Chondrocyte (in vitro differentiated cells): Measurements from ENCODE around the gene RABGAP1L. TPM values are rescaled to one million over a fixed set of nuclear protein-coding genes. Genes with fewer than 3 reads are reported as not detected.
"Not testable (repeated sequence)": the region's sequence is repeated elsewhere in the genome, so short reads cannot be mapped to it uniquely, and the experiment has no call there.

Experiments used
- DNase-seq: peaks from one replicate; pipeline ENCODE4 v3.0.0; 2021; ENCODE audit warnings: mixed read lengths, low spot score
- H3K27ac Mint-ChIP-seq: one replicate; pipeline ENCODE4 v1.8.0; 2021; ENCODE audit warnings: mild to moderate bottlenecking, moderate library complexity, mixed read lengths; ENCODE audit not compliant: unreplicated experiment
- H3K27me3 Mint-ChIP-seq: 2 replicates; pipeline ENCODE4 v1.8.0; 2021; ENCODE audit warnings: low read depth, mixed read lengths
- H3K36me3 Mint-ChIP-seq: 2 replicates; pipeline ENCODE4 v1.8.0; 2021; ENCODE audit warnings: low read depth, mixed read lengths
- H3K4me1 Mint-ChIP-seq: 2 replicates; pipeline ENCODE4 v1.8.0; 2021; ENCODE audit warnings: low read depth, mild to moderate bottlenecking, mixed read lengths
- H3K4me3 Mint-ChIP-seq: one replicate; pipeline ENCODE4 v1.8.0; 2021; ENCODE audit warnings: mild to moderate bottlenecking, moderate library complexity, mixed read lengths; ENCODE audit not compliant: unreplicated experiment
- H3K9me3 Mint-ChIP-seq: 2 replicates; pipeline ENCODE4 v1.8.0; 2021; ENCODE audit warnings: low read depth, mixed read lengths
- total RNA-seq: library from RNA; stranded (reverse); gene quantifications from 3 replicates; pipeline ENCODE4 v1.2.1, GENCODE V29; 2021
- TF ChIP-seq, protein P1 (sequence below): fragments of 200-600 bp; sonication (generic); IDR thresholded peaks from 2 replicates; pipeline ENCODE4 v1.5.0; 2021; ENCODE audit warnings: antibody characterized with exemption, mild to moderate bottlenecking, moderate library complexity

Gene RABGAP1L
- total RNA-seq, 1 donor from 2014 or later: 27.1 TPM

DNA sequence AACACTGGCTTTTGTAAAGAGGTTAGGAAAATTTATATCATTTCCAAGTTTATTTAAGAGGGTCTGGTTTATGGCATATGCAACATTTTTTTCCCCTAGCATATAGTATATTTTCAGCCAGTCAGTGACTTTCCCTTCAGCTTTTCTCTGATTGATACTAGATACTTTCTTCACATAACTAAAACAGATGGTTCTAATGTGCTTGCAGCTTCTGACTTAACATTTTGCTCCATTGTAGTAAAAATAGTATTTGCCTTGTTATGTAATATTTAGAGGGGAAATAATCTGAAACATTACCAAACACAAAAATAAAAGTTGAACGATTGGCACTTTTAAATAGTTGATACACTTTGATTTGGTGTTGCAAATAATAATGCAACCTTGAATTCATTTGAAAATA, 480.1 kb downstream of the RABGAP1L start:
- Mint-ChIP-seq H3K27me3 (no peaks in the 10 kb centered on the region), H3K4me3 (no peak overlapping the region), H3K27ac (no peak overlapping the region), H3K4me1 (no peaks in the 10 kb centered on the region), H3K9me3 (no peaks in the 10 kb centered on the region), H3K36me3 (peaks cover 6% of the 10 kb centered on the region)
- TF ChIP-seq, protein P1, sequence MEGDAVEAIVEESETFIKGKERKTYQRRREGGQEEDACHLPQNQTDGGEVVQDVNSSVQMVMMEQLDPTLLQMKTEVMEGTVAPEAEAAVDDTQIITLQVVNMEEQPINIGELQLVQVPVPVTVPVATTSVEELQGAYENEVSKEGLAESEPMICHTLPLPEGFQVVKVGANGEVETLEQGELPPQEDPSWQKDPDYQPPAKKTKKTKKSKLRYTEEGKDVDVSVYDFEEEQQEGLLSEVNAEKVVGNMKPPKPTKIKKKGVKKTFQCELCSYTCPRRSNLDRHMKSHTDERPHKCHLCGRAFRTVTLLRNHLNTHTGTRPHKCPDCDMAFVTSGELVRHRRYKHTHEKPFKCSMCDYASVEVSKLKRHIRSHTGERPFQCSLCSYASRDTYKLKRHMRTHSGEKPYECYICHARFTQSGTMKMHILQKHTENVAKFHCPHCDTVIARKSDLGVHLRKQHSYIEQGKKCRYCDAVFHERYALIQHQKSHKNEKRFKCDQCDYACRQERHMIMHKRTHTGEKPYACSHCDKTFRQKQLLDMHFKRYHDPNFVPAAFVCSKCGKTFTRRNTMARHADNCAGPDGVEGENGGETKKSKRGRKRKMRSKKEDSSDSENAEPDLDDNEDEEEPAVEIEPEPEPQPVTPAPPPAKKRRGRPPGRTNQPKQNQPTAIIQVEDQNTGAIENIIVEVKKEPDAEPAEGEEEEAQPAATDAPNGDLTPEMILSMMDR: no peak
- DNase-seq: no peak

DNA sequence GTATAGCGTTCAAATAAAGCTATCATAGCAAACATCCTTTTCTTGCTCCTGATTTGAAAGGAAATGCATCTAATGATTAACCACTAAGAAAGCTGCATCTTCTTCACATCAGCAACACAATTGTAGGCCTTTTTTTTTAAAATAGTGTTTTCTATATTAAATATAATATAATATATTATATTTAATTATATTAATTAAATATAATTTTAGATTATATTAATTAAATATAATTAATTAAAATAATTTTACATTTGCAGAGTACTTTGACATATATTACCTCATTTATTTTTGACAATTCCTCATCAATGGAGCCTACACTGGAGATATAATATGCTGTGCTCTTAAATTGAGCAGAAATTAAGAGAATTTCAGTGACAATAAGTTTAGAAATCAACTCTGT, 481.5 kb downstream of the RABGAP1L start:
- no peaks in the 10 kb centered on the region for H3K27me3 Mint-ChIP-seq
- no peaks in the 10 kb centered on the region for H3K9me3 Mint-ChIP-seq
- TF ChIP-seq, protein P1: no peak
- no peak for DNase-seq
- no peak overlapping the region for H3K4me3 Mint-ChIP-seq
- no peaks in the 10 kb centered on the region for H3K4me1 Mint-ChIP-seq
- H3K36me3 Mint-ChIP-seq: peaks cover 6% of the 10 kb centered on the region
- H3K27ac Mint-ChIP-seq: no peak overlapping the region

DNA sequence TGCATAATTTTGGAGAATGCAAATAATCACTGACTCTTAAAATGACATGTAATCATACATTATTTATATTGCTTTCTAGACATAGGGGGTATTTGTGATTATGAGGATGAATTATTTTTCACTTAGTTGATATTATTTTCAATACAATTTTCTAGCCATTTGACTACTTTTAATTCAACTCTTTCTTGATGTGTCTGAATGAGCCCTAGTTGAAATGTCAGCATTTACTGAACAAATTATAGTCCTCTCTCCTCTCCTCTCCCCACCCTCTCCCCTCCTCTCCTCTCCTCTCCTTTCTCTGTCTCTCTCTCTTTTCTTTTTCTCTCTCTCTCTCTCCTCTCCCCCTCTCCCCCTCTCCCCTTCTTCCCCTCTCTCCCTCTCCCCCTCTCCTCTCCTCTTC, 483.1 kb downstream of the RABGAP1L start:
- TF ChIP-seq, protein P1: no peak
- no peaks in the 10 kb centered on the region for H3K4me1 Mint-ChIP-seq

DNA sequence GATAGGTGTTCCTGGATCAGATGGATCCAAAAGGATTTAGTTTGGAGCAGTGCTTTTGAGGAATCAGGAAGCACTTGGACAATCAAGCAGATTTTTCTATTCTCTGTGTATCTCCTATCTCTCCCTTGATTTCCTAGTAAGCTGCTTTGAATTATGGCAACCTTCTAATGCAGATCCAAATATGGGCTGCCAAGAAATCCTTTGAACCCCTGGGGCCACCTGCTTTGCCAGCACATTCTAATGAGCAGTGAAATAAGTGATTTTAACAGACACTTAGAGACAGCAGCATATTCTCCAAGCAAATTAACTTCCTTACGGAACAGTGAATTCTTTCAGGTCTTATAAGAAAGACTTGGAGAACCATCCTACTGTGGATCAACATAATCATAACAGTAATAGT, 483.9 kb downstream of the RABGAP1L start:
- TF ChIP-seq, protein P1: no peak
- H3K4me3 Mint-ChIP-seq: no peak overlapping the region
- H3K27me3 Mint-ChIP-seq: no peaks in the 10 kb centered on the region
- no peak overlapping the region for H3K27ac Mint-ChIP-seq
- H3K36me3 Mint-ChIP-seq: no peaks in the 10 kb centered on the region
- no peaks in the 10 kb centered on the region for H3K4me1 Mint-ChIP-seq
- H3K9me3 Mint-ChIP-seq: peaks cover 3% of the 10 kb centered on the region
- DNase-seq: no peak

More for the DNA sequence above, 483.1 kb downstream of the RABGAP1L start:
- H3K36me3 Mint-ChIP-seq: peaks cover 6% of the 10 kb centered on the region
- DNase-seq: no peak
- no peak overlapping the region for H3K4me3 Mint-ChIP-seq
- peaks cover 3% of the 10 kb centered on the region for H3K9me3 Mint-ChIP-seq
- H3K27ac Mint-ChIP-seq: no peak overlapping the region
- H3K27me3 Mint-ChIP-seq: no peaks in the 10 kb centered on the region

DNA sequence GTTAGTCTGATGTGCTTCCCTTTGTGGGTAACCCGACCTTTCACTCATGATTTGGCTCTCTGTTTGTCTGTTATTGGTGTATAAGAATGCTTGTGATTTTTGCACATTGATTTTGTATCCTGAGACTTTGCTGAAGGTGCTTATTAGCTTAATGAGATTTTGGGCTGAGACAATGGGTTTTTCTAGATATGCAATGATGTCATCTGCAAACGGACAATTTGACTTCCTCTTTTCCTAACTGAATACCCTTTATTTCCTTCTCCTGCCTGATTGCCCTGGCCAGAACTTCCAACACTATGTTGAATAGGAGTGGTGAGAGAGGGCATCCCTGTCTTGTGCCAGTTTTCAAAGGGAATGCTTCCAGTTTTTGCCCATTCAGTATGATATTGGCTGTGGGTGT, 490.3 kb downstream of the RABGAP1L start:
- H3K4me3 Mint-ChIP-seq, H3K27ac Mint-ChIP-seq, H3K9me3 Mint-ChIP-seq, H3K4me1 Mint-ChIP-seq, H3K36me3 Mint-ChIP-seq, DNase-seq, H3K27me3 Mint-ChIP-seq: not testable (repeated sequence)

DNA sequence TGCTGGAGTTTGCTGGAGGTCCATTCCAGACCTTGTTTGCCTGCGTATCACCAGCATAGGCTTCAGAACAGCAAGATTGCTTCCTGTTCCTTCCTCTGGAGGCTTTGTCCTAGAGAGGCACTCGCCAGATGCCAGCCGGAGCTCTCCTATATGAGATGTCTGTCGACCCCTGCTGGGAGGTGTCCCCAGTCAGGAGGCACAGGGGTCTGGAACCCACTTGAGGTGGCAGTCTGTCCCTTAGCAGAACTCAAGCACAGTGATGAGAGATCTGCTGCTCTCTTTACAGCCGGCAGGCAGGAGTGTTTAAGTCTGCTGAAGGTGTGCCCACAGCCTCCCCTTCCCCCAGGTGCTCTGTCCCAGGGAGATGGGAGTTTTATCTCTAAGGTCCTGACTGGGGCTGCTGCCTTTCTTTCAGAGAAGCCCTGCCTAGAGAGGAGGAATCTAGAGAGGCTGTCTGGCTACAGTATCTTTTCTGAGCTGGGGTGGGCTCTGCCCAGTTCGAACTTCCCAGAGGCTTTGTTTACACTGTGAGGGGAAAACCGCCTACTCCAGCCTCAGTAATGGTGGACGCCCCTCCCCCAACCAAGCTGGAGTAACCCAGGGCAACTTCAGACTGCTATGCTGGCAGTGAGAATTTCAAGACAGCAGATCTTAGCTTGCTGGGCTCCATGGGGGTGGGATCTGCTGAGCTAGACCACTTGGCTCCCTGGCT, 493.4 kb downstream of the RABGAP1L start:
- DNase-seq: no peak
- Mint-ChIP-seq H3K9me3 (peaks cover 10% of the 10 kb centered on the region), H3K4me3 (no peak overlapping the region), H3K36me3 (no peaks in the 10 kb centered on the region), H3K27me3 (no peaks in the 10 kb centered on the region), H3K27ac (no peak overlapping the region), H3K4me1 (no peaks in the 10 kb centered on the region)
- TF ChIP-seq, protein P1: no peak
